ENCODE data around the gene MYO18A.

- TF ChIP-seq CTCF (IDR thresholded peaks at IDR 0.05; ENCODE audit: insufficient read depth, low read length) (no peak), REST (IDR thresholded peaks at IDR 0.05; ENCODE audit: insufficient replicate concordance, low read depth) (no peak), POLR2AphosphoS5 (IDR thresholded peaks at IDR 0.05; ENCODE audit: low read depth) (no peak), GABPA (IDR thresholded peaks at IDR 0.05; ENCODE audit: low read depth) (no peak)
Observed at GRCh38 chr17:29155966-29156338, 24.2 kb downstream of the MYO18A start.
